Prostate gland (tissue), 2 donors: ENCODE measurements around the gene TUSC2.

Experiments used
- CTCF ChIP-seq, 4 experiments: fragments of 200-600 bp in 2 of 4; fragments of 450-650 bp in 2 of 4; sonication (generic) in 2 of 4; IDR thresholded peaks; 1 replicate in 3 of 4; 2 replicates in 1 of 4; pipeline ENCODE4 v1.5.1; 2016 to 2019; ENCODE audit warnings: antibody characterized with exemption in 4 of 4, mild to moderate bottlenecking in 2 of 4, moderate library complexity in 2 of 4
- POLR2A ChIP-seq: fragments of 450-650 bp; IDR thresholded peaks from one replicate; pipeline ENCODE4 v1.6.1; 2016; ENCODE audit warnings: antibody characterized with exemption, mild to moderate bottlenecking

GRCh38 chr3:50324351-50325112 is 3.5 kb downstream of the TUSC2 start:
- TF ChIP-seq POLR2A (no peak), CTCF (IDR thresholded peaks at IDR 0.05) (peak; percentile 69 to 91 (median 82))
